HG02981 (cell line): Measurements from ENCODE around the gene CAPN13.

Experiments used
- ATAC-seq: cut with Tn5 transposase; IDR thresholded peaks from one replicate; pipeline ENCODE4 v1.9.1; 2021; ENCODE audit warnings: mild to moderate bottlenecking, moderate library complexity; ENCODE audit not compliant: unreplicated experiment

Gene CAPN13

DNA sequence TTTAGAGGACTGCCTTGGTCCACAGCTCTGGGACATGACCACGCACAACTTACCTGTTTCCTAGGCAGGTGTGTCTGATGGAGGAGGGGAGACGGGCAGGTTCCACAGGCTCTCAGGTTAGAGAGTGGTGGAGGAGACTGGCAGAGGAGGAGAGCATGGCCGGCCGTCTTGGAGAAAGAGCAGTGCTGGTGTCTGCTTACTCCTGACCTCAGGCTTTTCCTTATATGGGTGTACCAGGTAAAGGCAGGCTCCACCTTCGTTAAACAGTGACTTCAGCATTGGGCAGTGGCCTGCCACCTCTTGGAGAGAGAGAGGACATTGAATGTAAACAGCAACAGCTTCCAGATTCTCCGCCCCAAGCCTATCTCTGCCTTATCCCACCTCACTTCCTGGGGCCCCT, at the start of gene CAPN13:
TSS of gene CAPN13 (minus strand) at position 198 of the 400 bp plus-strand sequence. CDS start 20,121 bp downstream, outside the sequence.
- ATAC-seq, result no peak

- no peak for ATAC-seq
Observed at GRCh38 chr2:30847841-30848240, 40.6 kb upstream of the CAPN13 start.

GRCh38 chr2:30847329-30847728, 40.1 kb upstream of the CAPN13 start:
- ATAC-seq, result no peak

DNA sequence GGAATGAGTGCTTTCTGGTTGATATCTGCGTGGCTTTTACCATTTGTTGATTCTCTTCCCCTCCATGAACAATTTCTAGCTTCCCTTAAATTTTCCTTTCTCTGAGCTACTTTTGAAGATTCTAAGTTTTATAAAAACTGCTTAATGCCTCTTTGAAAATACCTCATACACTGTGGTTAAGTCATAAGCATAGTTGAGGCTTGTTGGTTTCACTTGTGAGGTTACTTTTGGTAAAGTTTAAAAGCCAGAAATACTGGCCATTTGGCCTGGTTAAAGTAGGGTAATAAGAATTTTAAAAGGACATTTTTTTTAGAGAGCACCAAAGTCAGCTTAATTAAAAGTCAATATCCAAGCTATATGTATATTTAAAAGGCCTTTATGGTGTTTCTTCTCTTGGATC, 21.3 kb upstream of the CAPN13 start:
- ATAC-seq, result no peak

DNA sequence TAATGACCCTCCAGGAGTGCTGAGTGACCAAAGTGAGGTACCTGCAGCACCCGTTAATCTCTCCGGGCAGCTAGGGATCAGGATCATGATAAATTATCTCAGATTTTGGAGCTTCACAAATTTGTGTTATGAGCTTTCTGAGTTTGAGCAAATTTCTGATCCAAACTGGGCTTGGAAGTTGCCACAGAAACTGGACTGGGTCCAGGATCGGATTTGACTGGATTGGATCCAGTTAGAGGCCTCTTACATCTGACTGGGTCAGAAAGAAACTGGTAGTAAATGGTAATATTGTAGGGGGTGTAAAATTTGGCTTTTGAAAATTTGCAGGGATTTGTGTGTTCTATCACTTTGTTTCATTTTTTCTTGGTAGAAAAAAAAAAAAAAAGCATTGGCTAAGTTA, 19.7 kb upstream of the CAPN13 start:
- ATAC-seq, result no peak

- ATAC-seq, result no peak
Observed at GRCh38 chr2:30826481-30826880, 19.2 kb upstream of the CAPN13 start.

DNA sequence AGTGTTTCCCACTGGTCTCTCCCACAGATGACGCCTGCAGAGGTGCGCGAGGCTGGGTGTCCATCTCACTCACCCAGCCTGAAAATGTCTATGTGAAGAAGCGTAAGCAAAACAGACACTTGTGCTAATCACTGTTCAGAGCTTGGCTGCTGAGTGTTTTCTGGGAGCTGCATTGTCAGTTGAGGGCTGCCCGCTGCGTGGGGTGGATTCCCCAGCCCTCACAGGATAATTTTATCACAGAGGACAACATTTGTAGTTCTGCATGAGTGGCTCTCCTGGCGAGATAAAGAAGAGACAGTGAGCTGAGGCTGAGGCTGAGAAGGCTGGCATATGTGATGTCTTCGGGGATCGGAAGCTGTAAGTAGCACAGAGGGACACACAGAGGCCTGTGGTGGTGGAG, 16.2 kb upstream of the CAPN13 start:
- no peak for ATAC-seq

DNA sequence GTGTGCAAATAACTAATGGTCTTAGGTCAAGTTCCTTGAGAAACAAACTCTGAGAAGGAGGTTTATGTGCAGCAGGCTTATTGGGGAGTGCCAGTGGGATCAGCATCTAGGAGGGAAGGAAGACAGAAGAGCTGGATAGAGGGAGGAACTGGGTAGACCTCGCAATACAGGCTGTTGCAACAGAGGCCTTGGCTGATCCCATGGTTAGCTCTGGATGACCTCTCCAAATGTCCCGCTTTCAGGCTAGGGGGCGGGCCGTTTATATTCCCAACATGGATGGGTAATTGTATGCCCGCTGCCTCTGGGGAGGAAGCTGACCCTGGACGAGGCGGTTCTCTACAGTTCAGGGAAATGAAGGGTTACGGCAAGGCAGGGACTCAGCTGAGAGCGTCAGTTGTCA, 14.7 kb upstream of the CAPN13 start:
- ATAC-seq, result no peak

DNA sequence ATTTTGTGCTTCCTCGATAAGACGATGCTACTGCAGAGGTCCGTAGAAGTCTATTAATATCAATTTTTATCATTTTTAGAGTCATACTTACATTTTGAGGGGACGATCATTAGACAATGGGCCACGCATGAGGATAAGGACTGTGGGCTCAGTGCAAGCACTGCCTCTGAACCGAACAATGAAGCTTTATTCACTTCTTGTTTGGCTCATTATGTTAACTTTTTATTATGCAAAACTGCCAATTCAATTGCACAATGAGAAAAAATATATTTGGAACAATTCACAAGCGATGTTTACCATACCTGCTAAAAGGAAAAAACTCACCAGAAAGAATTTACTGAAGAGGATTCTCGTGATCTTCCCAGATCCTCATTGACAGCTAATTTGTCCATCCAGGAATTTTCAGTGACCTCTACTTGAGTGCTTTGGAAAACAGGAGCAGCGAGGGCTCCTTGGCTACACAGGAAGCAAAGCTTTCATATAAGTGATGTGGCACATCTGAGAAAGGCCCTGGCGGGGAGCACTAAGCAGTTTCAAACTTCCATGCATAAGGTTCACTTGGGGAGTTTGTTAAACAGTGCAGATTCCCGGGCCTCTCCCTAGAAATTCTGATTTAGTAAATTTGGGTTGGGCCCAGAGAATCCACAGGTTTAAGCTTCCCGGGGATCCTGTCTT, 13.3 kb upstream of the CAPN13 start:
- no peak for ATAC-seq

DNA sequence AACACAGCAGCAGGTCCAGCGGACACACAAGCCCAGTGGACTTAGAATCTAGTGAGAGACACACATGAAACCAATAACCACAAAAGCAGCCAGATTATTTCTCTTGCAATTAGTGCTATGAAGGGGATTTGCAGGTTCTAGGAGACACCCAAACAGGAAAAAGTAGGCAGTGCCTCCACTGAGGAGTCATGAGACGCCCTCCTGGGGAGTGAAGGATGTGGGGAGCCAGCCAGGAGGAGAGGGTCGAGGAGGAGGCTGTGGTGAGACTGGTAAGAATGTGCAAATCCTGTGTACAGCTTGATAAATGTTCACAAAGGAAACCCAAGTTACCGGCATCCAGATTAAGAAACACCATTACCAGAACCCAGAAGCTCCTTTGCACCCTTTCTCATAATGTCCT, 2.7 kb upstream of the CAPN13 start:
- no peak for ATAC-seq

- ATAC-seq, result no peak
Observed at GRCh38 chr2:30808695-30809094, 1.4 kb upstream of the CAPN13 start.

GRCh38 chr2:30803281-30803680, 4.0 kb downstream of the CAPN13 start:
- ATAC-seq, result no peak

GRCh38 chr2:30802611-30803010, 4.6 kb downstream of the CAPN13 start:
- no peak for ATAC-seq

GRCh38 chr2:30801821-30802455, 5.3 kb downstream of the CAPN13 start:
- ATAC-seq, result no peak

DNA sequence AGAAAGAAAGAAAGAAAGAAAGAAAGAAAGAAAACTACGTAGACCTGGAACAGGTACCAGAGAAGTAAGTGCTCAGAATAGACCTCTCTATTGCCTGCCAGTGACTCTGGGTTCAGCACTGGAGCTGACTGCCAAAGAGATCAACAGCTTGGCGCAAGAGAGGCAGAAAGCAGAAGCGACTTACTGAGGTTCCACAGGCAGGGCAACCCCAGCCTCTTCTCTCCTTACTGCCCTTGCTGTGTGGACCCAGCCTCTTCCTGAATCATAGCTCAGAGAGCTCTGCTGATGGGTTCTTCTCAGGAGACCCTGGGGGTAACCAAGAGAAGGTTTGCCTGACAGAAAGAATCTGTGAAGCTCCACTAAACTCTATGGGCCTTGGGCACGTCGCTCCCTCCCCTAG, 7.1 kb downstream of the CAPN13 start:
- ATAC-seq, result no peak

DNA sequence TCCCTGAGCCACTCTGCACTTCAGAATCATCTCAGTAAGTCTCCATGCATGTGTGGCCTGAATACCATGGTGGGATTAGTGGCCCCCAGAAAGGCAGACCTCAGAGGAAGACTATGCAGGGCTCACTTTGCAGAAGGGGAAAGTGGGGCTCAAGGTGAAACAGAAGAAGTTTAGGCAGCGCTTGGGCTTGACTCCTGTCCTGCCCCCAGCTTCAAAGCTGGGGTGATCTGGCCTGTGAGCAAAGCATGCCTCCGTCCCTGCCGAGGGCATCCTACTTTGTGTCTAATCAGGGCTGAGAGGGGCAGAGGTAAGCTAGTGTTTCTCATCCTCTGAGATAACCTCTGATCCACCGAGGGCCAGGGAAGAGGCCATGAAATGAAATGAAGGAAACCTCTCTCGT, 7.9 kb downstream of the CAPN13 start:
- no peak for ATAC-seq

- ATAC-seq, result no peak
Observed at GRCh38 chr2:30798536-30798991, 8.7 kb downstream of the CAPN13 start.

DNA sequence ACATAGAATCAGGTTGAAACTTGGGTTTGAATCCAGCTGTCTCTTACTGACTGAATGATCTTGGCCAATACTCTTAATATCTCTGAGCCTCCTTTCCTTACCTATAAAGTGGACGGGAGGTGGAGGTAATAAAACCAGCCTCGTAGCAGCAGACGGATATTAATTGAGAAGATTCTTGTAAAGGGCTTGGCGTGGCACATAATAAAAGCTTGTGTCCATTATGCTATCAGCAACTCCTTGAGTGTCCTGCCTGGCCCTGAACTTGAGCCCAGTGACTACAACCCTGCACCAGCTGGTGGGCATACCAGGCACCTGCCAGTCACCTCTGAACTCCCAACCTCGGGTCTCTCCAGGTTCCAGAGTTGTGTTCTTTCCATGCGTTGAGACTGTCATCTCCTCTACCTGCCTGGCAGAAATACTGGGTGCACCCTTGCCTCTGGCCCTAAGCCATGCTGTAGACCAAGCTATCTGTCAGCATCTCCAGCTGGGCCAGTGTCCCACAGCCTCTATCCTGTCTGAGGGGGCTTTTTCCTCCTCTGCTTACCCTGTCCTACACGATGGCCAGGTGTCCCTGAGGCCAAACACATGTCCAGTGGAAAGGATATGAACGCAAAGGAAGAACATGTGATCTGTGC, 9.7 kb downstream of the CAPN13 start:
- no peak for ATAC-seq

- no peak for ATAC-seq
Observed at GRCh38 chr2:30796699-30797098, 10.5 kb downstream of the CAPN13 start.

DNA sequence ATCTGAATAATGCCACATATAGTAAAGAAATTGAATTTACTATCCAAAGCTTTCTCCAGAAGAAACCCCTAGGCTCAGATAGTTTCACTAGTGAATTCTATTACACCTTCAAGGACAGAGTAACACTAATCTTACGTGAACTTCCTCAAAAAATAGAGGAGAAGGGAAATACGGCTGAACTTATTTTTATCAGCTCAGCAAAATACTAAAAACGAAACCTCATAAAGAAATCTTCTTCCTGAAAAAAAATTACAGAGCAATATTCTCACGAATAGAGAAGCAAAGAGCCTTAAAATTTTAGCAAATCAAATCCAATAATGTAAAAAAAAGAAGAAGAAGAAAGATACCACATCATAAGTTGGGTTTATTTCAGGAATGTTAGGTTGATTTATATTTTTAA, 14.7 kb downstream of the CAPN13 start:
- no peak for ATAC-seq

GRCh38 chr2:30790879-30791278, 16.4 kb downstream of the CAPN13 start:
- no peak for ATAC-seq

GRCh38 chr2:30789670-30790210, 17.5 kb downstream of the CAPN13 start:
- no peak for ATAC-seq
